Right ventricle myocardium inferior (tissue), 1 donor: ENCODE results near the gene EIF3A. TPM values are rescaled to one million over a fixed set of nuclear protein-coding genes. Genes with fewer than 3 reads are reported as not detected.
A peak's percentile ranks its signal among the peaks of the same experiment; 100 is the strongest.
"Not testable (repeated sequence)": the region's sequence is repeated elsewhere in the genome, so short reads cannot be mapped to it uniquely, and the experiment has no call there.

Experiments used
- ATAC-seq: fragments of 200-7000 bp; cut with Tn5 transposase; one replicate; pipeline ENCODE4 v1.9.1; 2020; ENCODE audit warnings: mild to moderate bottlenecking, moderate library complexity
- DNase-seq: peaks from one replicate; pipeline ENCODE4 v3.0.0; 2021; ENCODE audit errors: missing footprints
- intact Hi-C: fragments of 100-400 bp; cut with DNase I; formaldehyde crosslinking; loops from one replicate; pipeline ENCODE4 v1.11.0; 2022
- total RNA-seq: library from RNA; stranded (reverse); fragmentation: NEBNext Ultra II Directional; extraction: Animal tissue kit (Norgen Biotek cat#: 25700); gene quantifications from one replicate; pipeline ENCODE4 v1.2.1, GENCODE V29; 2021
- donor health status: DM: no; HTN: yes; CAD: no; lungs with severe emphysema.

Gene EIF3A
- total RNA-seq, 1 donor from 2014 or later: 88.7 TPM

DNA sequence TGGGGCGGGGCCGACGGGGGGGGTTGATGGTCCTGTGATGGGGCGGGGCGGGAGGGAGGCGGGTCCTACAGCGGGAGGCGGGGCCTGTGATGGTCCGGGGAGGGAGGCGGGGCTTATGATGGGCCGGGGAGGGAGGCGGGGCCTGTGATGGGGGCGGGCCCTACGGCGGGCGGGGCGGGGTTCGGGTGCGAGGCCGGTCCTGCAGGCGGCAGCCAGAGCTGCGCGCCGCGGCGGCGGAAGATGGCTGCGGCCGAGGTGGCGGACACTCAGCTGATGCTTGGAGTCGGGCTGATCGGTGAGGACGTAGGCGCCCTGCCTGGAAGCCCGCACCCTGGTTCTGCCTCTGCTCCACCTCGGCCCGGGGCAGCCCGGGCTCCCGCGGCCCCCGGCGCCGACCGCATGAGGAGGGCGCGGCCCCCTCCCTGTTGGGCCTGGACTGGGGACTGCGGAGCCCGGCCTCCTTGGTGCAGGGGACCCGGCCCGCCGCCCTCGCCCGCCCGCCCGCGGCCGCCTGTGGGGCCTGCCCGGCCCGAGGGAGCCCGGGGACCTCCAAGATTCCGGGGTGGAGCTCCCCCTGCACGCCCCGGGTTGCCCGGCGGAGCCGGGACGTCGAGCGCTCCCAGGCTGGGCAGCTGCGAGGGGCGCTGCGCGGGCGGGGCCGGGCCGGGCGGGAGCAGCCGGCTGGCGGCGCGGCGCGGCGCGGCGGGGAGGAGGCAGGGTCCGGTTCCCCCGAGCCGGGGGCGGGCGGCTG lies 23.5 kb upstream of the EIF3A start, which contains the start of gene DENND10:
DENND10 (plus strand) TSS at position 211 of the 751 bp plus-strand sequence; CDS start at position 241, 30 bp downstream.
- peak; percentile 96 for ATAC-seq
- intact Hi-C loops: loop anchor here (2.0 kb wide), 1 partner anchor 23 kb away; the partner anchor contains the start of gene EIF3A
- peak; percentile 91 for DNase-seq

- ATAC-seq (no peak), DNase-seq (no peak)
- intact Hi-C loops: no loop called here
Observed at GRCh38 chr10:119103241-119103902, 22.8 kb upstream of the EIF3A start.

GRCh38 chr10:119101366-119102098 lies 20.9 kb upstream of the EIF3A start:
- DNase-seq: no peak
- no peak for ATAC-seq
- intact Hi-C loops: no loop called here

GRCh38 chr10:119100434-119101238 lies 20.0 kb upstream of the EIF3A start:
- ATAC-seq (no peak), DNase-seq (no peak)
- intact Hi-C loops: no loop called here

- no peak for DNase-seq
- intact Hi-C loops: no loop called here
- no peak for ATAC-seq
Observed at GRCh38 chr10:119098576-119098975, 18.0 kb upstream of the EIF3A start.

- ATAC-seq, intact Hi-C loops: not testable (repeated sequence)
Observed at GRCh38 chr10:119096641-119097415, 16.2 kb upstream of the EIF3A start.

DNA sequence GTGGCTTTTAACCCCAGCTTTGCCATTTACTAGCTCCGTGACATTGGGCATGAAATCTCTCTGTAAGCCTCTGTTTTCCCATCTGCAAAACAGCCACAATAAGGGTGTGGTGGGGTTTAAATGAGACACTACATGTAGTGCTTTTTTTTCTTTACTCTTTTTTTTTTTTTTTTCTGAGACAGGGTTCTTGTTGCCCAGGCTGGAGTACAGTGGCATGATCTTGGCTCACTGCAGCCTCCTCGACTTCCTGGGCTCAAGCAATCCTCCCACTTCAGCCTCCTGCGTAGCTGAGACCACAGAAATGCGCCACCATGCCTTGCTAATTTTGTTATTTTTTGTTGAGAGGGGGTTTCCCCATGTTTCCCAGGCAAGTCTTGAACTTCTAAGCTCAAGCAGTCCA lies 15.0 kb upstream of the EIF3A start:
- no peak for DNase-seq
- intact Hi-C loops: no loop called here
- ATAC-seq: no peak

More at GRCh38 chr10:119096641-119097415, 16.2 kb upstream of the EIF3A start:
- not testable (repeated sequence) for DNase-seq

DNA sequence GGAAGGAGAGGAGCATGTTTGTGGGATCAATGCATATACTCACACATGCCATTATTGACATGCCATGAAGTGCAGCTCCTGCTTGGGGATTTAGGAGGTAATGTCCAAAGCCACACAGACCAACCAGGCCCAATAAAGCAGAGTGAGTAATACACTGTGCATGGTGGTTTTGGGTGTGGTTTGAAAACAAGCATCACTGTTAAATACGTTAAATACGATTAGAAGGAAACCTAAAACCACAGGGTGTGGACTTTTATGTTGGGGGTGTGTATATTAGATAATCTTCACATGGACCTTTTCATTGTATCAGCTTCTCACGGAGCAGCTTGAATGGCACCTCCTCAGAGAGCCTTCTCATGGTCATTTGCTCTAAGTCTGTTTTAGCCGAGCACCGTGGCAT lies 10.4 kb upstream of the EIF3A start:
- intact Hi-C loops: no loop called here
- no peak for DNase-seq
- peak; percentile 10 for ATAC-seq

DNA sequence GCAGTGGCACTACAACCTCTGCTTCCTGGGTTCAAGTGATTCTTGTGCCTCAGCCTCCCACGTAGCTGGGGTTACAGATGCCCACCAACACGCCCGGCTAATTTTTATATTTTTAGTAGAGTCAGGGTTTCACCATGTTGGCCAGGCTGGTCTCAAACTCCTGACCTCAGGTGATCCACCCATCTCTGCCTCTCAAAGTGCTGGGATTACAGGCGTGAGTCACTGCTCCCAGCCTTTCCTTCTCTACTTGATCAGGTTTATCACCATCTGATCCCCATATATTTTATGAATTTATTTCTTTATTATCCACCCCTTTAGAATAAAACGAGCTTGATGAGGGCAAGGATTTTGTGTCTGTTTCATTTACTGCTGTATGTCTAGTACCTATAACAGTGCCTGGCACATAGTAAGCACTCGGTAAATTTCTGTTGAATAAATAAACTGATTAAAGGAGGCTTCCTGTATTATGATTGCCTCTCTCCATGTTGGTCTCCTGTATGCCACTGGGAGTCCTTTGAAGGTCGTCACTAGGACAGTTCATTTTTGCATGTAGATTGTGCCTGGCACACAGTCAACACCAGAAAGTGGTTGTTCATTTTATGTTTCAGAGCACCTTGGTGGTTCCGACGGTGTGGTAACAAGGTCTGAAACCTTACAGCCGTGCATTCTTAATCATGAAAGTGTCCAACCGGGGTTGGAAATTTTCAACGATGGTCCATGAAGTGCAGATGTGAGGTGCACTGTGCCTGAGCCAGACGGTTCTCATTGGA lies 9.6 kb upstream of the EIF3A start:
- intact Hi-C loops: no loop called here
- ATAC-seq (no peak), DNase-seq (no peak)

GRCh38 chr10:119087271-119087882 lies 6.8 kb upstream of the EIF3A start:
- ATAC-seq (no peak), DNase-seq (no peak)
- intact Hi-C loops: no loop called here

GRCh38 chr10:119084896-119085295 lies 4.3 kb upstream of the EIF3A start:
- intact Hi-C loops: loop anchor here (5.0 kb wide), 1 partner anchor 82 kb away; the partner anchor contains the start of gene SFXN4
- DNase-seq: no peak
- no peak for ATAC-seq

DNA sequence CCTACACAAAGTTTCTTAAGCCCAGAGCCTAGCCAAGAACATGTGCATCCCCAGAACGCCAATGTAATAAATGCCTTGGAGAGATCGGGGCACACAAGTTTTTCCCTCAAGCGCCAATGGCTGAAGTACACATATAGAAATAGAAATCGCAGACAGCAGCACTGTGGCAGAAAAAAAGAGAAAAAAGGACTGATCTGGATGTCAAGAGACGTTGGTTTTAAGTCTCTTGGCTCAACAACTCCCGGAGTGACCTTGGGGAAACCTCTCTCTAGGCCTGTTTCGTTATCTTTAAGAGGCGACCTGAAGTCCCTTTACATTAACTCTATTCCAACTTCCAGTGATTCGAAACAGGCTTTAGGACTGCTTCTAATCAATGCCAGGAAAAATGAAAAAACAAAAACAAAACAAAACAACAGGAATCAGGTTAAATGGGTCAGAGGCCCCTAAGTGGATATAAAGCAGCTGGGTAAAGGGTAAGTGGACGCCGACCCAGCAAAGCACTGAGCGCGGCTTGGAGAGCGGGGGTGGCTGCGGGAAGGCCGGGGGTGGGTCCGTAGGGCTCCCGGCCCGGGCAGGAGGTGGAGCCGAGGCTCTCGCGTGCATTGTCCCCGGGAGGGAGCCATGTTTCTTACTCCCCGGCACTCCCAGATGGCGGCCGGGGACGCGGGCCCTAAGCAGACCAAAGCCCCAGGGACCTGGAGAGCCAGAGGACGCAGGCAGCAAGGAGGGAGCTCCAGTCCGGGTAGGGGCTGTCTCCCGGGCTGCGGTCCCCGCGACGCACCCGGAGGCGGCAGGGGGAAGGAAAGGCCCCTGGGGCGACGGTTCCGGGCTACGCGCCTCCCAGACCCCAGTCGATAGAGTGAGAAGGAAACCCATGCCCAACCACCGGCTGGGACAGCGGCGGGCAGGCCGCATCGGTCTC lies 757 bp downstream of the EIF3A start:
- ATAC-seq (peak; percentile 88), DNase-seq (peak; percentile 88)
- intact Hi-C loops: loop anchor here (2.0 to 5.0 kb wide), 3 partner anchors 25 to 87 kb away; partner anchors contain the start of genes DENND10 and SFXN4

DNA sequence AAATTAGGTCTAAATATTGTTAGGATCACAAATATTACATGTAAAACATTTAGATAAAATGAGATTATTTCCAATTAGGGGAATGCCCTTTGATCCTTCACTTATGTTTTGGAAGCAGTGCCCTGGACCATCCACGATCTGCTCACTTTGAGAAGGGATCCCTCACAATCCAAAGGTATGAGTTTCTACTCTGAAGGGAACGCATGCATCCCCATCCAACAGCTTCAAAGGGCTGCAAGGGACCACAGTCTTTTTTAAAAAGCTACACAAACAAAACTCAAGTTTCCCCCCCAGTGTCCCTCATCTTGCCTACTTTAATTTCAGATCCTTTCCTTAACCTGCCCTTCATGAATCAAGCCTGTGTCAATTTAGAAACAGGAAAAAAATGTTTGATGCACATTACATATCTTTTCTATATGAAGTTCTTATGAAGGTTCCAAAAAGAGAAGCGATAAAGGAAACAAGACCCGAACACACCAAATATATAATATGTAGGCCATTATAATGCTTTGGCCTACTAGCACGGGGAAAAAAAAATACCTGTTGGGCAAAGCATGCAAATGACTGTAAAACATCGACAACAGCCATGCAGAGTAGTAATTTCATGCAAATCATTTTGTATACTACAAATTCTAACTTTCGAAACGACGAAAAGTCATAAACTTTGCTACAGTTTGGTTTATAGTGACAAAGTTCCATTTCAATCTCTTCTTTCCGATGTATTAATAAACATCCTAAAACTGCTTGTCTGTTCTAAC lies 2.0 kb downstream of the EIF3A start:
- ATAC-seq (no peak), DNase-seq (no peak)
- intact Hi-C loops: loop anchor here (5.0 kb wide), 1 partner anchor 46 kb away; no protein-coding TSS in a partner anchor

DNA sequence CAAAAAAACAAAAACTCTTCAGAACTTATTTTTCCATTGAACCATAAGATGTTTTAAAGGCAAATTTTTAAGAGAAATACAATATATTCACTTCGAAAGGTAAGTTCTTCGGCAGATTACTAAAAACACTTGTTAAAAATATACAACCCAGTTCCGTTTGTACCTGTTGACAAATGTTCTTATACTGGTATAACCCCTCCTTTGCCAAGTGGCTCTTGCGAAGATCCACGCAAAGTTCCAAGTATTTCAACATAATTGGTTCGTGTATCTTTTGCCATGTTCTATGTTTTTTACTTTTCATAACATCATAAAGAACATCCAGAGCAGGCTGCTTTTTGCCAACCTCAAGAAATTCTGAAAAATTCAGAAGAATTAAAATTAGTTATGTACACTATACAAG lies 7.0 kb downstream of the EIF3A start:
- intact Hi-C loops: no loop called here
- ATAC-seq: no peak

More for the DNA sequence above, 7.0 kb downstream of the EIF3A start:
- no peak for DNase-seq
